Bronchial epithelial cell (primary cell): ENCODE results near the gene BTG3. TPM values are rescaled to one million over a fixed set of nuclear protein-coding genes. Genes with fewer than 3 reads are reported as not detected.

Source experiments
- DNase-seq: peaks from one replicate; pipeline ENCODE4 v3.0.0-alpha.2; 2010; ENCODE audit warnings: low read depth
- FAIRE-seq: peaks from 2 replicates; lab custom pipeline; 2011; peaks lifted over from hg19 to GRCh38; lab: Jason Lieb, UNC
- H3K27me3 ChIP-seq: 2 replicates; pipeline ENCODE4 v1.5.1; 2011; ENCODE audit warnings: low read length; ENCODE audit not compliant: control insufficient read depth, insufficient read depth
- H3K36me3 ChIP-seq: 2 replicates; pipeline ENCODE4 v1.5.1; 2011; ENCODE audit warnings: low read length; ENCODE audit not compliant: control insufficient read depth, insufficient read depth
- H3K4me3 ChIP-seq: 2 replicates; pipeline ENCODE4 v1.5.1; 2011; ENCODE audit warnings: mild to moderate bottlenecking, low read depth, low read length, control low read depth
- CTCF ChIP-seq: IDR thresholded peaks from 2 replicates; pipeline ENCODE4 v1.5.1; 2011; ENCODE audit warnings: mild to moderate bottlenecking, moderate library complexity, low read length, control low read depth, inconsistent platforms; ENCODE audit not compliant: insufficient read depth, severe bottlenecking
- total RNA-seq: library from RNA; depleted of rRNA; stranded (reverse); fragments of >200 nt; gene quantifications from 2 replicates; pipeline ENCODE4 v1.2.1, GENCODE V29; 2014

The BTG3 gene
- total RNA-seq, 1 donor from 2014 or later, result 32.9 TPM

GRCh38 chr21:17554679-17555465 is 57.8 kb downstream of the BTG3 start:
- no peak for DNase-seq
- peak; percentile 44 for TF ChIP-seq CTCF
- FAIRE-seq, result no peak
- Histone ChIP-seq H3K4me3 (no peak overlapping the region), H3K27me3 (no peaks in the 10 kb centered on the region), H3K36me3 (no peaks in the 10 kb centered on the region)

GRCh38 chr21:17554120-17554519 is 58.6 kb downstream of the BTG3 start:
- no peak for TF ChIP-seq CTCF
- no peaks in the 10 kb centered on the region for H3K27me3 ChIP-seq
- FAIRE-seq (no peak), DNase-seq (no peak)
- H3K4me3 ChIP-seq, result no peak overlapping the region
- H3K36me3 ChIP-seq, result no peaks in the 10 kb centered on the region

- H3K27me3 ChIP-seq, result no peaks in the 10 kb centered on the region
- DNase-seq (no peak), FAIRE-seq (no peak)
- H3K36me3 ChIP-seq, result peaks cover 1% of the 10 kb centered on the region
- TF ChIP-seq CTCF, result no peak
- no peak overlapping the region for H3K4me3 ChIP-seq
Measured at GRCh38 chr21:17552410-17552809, 60.3 kb downstream of the BTG3 start.

- no peak for TF ChIP-seq CTCF
- Histone ChIP-seq H3K27me3 (no peaks in the 10 kb centered on the region), H3K4me3 (no peak overlapping the region), H3K36me3 (peaks cover 4% of the 10 kb centered on the region)
- no peak for DNase-seq
- FAIRE-seq, result no peak
Measured at GRCh38 chr21:17550671-17551308, 61.9 kb downstream of the BTG3 start.

GRCh38 chr21:17548262-17548661 is 64.4 kb downstream of the BTG3 start:
- TF ChIP-seq CTCF, result no peak
- Histone ChIP-seq H3K36me3 (peaks cover 4% of the 10 kb centered on the region), H3K27me3 (no peaks in the 10 kb centered on the region), H3K4me3 (no peak overlapping the region)
- FAIRE-seq (peak; percentile 13), DNase-seq (no peak)

GRCh38 chr21:17545007-17545406 is 67.7 kb downstream of the BTG3 start:
- H3K4me3 ChIP-seq, result no peak overlapping the region
- TF ChIP-seq CTCF, result no peak
- peaks cover 4% of the 10 kb centered on the region for H3K36me3 ChIP-seq
- no peak for FAIRE-seq
- H3K27me3 ChIP-seq, result no peaks in the 10 kb centered on the region
- no peak for DNase-seq
